HG02884 (cell line): ENCODE measurements around the gene SNRNP40.

ENCODE experiments used
- ATAC-seq: cut with Tn5 transposase; IDR thresholded peaks from one replicate; pipeline ENCODE4 v1.9.1; 2021; ENCODE audit warnings: mild to moderate bottlenecking, moderate library complexity; ENCODE audit not compliant: unreplicated experiment

The SNRNP40 gene

DNA sequence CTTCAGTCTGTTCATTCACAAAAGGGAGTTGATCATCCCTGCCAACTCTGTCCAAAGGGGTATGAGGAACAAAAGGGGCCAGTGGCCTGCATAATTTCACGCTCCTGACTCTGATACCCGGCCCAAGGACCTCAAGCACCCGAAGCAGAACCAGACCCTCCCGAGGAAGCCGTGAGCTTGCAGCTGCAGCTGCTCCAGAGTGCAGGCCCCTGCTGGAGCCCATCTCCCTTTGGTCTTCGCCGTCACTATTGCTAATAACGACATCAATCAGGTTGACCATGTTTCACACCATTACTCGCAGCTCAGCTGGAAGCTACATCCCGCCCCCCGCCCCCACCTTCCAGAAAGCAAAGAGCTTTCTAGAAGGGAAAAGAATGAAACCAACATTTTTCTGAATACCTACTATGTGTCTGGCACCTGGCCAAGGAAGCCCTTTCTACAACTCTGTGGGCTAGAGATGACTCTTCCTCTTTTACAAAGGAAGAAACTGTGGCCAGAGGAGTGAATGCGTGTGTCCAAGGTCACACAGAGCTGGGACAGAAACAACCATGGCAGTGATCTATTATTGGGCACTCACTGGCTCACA, 62.4 kb downstream of the SNRNP40 start:
- no peak for ATAC-seq

DNA sequence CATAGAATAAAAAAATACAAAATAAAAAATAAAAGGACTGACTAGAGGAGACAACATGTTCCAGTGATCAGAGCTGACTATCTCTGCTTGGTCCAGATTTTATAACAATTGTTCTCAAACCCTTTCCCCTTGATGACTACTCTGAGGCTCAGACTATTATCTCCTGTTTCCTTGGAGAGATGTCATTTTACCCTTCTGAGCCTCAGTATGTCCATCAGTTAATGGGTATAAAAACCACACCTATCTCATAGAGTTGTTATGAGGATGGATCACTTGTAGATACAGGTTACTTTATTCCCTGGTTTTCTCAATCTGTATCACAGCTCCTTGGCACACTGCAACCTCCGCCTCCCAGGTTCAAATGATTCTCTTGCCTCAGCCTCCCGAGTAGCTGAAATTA, 63.9 kb downstream of the SNRNP40 start:
- ATAC-seq = no peak

DNA sequence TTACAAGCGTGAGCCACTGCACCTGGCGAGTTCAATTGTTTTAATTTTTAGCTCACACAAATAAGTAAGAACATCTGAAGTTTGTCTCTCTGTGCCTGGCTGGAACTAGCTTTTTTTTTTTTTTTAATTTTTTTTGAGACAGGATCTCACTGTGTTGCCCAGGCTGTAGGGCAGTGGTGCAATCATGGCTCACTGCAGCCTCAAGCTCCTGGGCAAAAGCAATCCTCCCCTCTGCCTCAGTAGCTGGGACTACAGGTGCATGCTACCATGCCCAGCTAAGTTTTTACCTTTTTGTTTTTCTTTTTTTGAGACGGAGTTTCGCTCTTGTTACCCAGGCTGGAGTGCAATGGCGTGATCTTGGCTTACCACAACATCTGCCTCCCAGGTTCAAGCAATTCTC, 64.8 kb downstream of the SNRNP40 start:
- no peak for ATAC-seq

DNA sequence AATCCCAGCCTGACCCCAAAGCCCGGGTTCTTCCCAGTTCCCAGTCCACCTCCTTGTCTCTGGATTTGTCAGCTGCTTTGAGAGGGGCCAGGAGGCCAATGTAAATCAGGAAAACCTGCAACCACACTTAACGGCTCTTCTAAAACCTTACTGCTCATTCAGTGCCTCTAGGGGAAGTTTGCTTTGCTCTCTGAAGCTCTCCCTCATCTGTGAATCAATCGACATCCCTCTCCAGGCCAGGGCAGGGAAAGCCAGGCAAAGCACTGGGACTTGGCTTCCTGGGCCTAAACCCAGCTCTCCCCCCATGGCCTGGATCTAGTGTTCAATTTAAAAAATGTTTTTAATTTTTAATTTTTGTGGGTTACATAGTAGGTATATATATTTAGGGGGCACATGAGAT, 66.2 kb downstream of the SNRNP40 start:
- ATAC-seq = no peak

DNA sequence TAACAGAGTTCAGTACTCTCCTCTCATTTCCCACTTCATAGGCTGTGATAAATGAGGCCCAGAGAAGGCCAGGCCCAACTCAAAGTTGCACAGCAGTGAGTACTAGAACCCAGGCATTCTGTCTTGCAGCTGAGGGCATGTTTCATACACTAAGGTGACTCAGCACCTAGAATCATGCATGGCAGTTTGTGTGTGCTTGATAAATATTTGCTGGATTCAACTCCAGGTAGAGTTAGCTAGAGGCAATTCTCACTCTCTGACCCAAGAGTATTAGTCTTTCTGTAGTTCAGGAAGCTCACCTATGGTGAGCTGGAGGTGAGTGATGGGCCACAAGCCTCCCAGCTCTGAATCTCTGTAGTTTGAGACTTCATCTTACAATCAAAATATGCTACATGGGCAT, 67.6 kb downstream of the SNRNP40 start:
- ATAC-seq = no peak

DNA sequence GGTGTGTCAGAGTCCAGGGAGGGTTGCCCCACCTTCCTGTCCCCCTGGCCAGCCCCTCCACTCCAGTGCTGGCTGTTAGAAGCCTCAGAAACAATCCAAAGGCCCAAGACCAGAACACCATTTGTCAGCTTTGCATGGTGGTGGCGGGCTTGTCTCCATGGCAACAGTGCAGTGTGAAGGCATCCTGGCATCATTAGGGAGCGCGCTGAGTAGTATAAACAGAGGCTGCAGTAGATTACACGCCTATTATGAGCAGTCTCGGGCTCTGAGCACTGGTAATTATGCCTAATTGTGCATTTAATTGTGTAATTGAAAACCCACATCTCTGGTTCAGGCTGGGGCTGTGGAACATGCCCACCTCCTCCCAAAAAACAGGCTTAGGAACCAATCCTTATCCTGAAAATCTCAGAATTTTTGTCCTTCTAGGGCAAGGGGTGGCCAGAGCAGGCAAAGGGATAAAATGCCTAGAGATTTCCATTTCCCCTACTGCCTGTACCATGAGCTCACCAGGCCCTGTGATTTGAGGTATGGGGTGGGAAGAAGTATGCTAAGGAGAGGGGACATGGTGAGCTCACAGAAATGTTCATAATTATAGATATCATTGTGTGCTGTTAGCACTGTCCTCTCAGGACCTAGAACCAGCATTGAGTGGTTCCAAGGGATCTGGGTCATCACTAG, 68.6 kb downstream of the SNRNP40 start:
- ATAC-seq = no peak

DNA sequence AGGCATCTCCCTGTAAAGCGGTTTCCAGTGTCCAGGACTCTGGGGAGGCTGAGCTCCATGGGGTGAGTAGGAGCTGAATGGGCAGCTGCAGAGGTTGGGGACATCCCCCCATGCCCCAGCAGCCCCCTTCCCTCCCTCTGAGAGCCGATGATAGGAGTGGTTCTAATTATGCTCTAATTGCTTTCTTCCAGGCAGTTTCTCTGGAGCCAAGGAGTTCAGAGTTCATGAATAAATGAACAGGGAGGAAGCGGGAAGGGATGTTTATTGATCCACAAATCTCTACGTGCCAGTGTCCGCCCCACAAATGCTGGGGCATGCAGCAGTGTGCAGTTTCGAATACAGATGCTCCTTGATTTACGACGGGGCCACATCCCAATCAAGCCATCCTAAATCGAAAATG, 72.5 kb downstream of the SNRNP40 start:
- no peak for ATAC-seq

DNA sequence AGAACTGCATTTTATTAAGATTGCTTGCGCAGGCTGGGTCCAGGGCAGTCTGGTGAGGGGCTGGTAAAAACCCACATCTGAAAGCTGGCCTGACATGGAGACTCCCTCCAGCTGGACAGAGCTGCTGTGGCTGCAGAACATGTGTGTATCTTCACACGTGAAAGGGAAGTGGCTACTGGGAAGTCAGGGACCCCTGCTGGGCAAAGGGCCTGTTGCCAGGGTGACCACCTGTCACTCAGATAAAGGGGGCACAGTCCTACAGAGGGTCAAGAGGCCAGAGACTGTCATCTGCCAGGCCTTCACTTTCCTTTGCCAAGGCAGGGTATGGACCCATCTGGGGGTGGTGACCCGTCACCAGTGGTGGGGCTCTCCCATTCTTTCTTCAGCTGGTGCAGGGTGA, 74.4 kb downstream of the SNRNP40 start:
- ATAC-seq = no peak

DNA sequence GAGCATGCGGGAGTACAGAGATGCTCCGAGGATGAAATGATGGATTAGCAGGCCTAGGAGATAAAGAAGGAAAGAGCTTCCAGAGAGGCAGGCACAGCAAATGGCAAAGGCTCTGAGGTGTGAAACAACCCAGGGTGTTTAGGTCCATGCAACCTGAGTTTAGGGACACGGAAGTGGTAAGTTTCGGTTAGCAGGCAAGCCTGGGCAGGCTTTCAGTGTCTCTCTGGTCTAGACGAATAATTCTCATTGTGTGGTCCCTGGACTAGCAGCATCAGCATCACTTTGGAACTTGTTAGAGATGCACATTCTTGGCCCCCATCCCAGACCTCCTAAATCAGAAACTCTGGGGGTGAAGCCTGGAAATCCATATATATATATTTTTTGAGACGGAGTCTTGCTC, 75.5 kb downstream of the SNRNP40 start:
- no peak for ATAC-seq

DNA sequence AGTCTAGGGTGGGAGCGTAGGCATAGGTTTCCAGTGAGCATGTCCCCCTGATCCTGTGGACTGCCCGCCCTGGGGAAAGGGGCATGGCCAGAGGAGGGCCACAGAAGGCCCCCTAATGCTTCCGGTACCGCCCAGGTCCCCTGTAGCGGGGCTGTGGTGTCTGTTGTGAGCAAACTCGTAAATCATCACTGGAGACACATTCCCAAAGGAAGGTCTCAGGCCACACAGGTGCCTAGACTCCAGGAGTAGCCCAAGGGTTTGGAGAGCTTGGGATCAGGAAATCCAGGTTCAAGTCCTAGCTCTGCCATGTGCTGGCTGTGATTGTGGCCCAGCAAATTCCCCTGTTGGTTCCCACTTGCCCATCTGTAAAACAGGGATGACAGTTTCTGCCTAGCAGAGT, 77.1 kb downstream of the SNRNP40 start:
- no peak for ATAC-seq

DNA sequence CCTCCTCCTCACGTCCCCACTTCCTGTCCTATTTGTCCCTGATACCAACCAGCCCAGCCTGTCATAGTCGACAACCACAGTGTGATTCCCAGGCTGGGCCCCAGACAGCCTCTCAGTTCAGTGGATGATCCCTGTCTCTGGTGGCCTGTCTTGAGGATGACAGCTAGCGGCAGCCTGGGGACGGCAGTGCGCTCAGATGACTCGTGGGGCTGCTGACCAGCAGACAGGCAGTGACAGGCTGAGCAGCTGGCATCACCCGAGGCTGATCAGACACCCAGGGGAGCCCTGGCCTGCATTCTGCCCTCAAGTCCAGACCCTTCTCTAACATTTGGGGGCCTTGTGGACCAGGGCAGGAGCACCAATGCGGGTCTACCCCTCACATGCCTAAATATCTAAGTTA, 77.9 kb downstream of the SNRNP40 start:
- ATAC-seq = no peak

DNA sequence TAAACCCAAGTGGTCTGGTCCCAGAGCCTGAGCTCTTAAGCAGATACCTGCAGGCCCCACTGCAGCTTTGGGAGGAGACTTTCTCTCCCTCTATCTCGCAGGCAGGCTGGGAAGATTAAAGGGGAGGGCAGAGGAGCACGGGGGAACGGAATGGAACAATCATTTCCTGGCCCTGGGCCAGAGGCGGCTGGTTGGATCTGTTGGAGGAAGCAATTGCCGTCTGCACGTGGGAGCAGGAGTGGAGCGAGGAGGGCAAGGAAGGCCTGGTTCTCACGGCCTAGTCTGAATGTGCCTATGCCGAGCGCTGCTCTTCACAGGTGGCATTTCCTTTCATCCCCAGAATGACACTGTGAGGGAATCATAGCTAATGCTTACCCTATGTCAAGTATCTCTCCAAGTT, 80.6 kb downstream of the SNRNP40 start:
- no peak for ATAC-seq

DNA sequence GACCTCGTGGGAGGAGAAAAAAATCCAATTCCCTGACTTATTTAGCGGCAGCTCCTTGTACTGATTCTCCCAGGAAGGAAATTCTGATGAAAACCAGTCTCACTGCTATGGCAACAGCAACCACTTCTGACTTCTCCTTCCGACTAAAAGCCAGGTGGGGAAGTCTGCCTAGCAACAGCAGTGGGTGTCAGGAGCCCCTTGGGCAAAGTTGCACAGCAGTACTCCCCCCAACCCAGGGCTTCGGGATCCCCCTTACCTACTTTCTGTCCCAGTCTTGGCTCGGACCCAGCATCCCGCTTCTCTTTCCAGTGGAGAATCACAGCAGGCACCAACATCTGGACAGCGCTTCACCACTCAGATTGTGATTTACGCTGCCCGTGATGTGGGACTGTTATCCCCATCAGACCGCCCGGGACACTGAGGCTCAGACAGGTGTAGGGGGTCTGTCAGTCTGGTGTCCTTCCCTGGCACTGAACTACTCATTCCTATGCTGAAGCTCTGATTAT, 81.5 kb downstream of the SNRNP40 start:
- ATAC-seq = no peak

DNA sequence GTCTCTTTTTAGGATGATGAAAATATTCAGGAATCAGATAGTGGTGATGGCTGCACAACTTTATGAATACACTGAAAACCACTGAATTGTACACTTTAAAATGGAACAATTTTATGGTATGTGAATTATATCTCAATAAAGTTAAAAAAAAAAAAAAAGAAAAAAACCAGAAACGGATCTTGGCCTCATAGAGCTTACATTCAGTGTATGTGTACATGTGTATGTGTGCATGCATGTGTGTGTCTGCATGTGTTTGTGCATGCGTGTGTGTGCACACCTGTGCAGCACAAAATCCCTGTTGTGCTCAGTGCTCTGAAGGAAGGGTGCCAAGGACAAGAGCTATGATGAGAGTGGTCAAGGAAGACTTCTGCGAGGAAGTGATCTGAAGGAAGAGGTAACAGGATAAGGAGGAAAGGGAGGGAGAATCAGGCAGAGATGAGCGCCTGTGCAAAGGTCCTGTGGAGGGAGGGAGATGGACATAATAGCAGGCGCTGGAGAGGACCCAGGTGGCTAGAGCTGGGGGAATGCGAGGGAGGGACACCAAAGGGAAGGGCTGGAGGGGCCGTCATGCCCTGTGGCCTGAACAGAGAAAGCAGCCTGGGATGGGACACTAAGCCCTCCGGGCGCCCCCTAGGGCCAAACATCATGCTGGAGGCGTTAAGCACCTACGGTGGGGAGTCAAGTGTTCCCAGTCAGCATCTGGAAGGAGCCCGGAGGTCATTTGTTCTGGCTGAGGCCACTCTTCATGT, 82.1 kb downstream of the SNRNP40 start:
- no peak for ATAC-seq
